G401 (cell line): ENCODE results near the gene SHROOM4. TPM values are rescaled to one million over a fixed set of nuclear protein-coding genes. Genes with fewer than 3 reads are reported as not detected.

Experiments used
- DNase-seq: peaks from one replicate; pipeline ENCODE4 v3.0.0-alpha.2; 2015; ENCODE audit warnings: low spot score
- in situ Hi-C: cut with HindIII; loops from 2 replicates; pipeline ENCODE4 v1.10.0; 2016; ENCODE audit warnings: low sequenced_read_pairs, mixed read lengths
- total RNA-seq: library from RNA; depleted of rRNA; stranded (reverse); fragments of >200 nt; shearing (Covaris generic); gene quantifications from 2 replicates; pipeline ENCODE4 v1.2.3, GENCODE V29; 2014

The SHROOM4 gene
- total RNA-seq, 1 experiment from 2014 or later = 0.10 TPM

DNA sequence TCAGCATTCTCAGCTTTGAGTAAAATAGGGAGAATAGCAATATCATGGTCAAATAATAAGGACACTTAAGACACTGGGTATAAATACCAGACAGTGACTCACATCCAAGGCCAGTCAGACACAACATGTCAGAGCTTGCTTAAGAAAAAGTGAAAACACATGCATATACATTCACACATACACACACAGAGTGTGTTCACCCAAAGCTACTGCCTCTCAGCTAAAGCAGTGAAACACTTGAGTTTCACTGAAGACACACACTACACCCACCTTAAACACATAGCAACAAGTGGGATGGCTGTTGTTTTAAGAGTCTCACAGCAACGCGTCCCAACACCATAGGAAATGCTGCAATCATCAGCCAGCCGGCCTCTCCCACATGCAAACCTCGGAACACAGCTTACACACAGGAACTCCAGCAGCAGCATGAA, 14.4 kb downstream of the SHROOM4 start:
- DNase-seq = no peak
- in situ Hi-C loops = no loop called here

- in situ Hi-C loops = no loop called here
- no peak for DNase-seq
Measured at GRCh38 chrX:50798783-50799182, 15.2 kb downstream of the SHROOM4 start.

DNA sequence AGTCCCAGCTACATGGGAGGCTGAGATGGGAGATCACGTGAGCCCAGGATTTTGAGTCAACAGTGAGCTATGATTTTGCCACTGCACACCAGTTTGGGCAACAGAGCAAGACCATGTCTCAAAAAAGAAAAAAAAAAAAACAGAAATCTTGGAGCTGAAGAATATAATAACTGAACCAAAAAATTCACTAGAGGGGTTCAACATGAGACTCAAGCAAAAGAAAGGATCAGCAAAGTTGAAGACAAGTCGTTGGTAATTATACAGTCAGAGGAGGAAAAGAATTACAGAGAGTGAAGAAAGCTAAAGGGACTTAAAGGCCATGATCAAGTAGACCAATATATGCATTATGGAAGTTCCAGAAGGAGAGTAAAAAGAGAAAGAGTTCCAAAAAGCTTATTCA, 26.9 kb downstream of the SHROOM4 start:
- in situ Hi-C loops = no loop called here
- no peak for DNase-seq

DNA sequence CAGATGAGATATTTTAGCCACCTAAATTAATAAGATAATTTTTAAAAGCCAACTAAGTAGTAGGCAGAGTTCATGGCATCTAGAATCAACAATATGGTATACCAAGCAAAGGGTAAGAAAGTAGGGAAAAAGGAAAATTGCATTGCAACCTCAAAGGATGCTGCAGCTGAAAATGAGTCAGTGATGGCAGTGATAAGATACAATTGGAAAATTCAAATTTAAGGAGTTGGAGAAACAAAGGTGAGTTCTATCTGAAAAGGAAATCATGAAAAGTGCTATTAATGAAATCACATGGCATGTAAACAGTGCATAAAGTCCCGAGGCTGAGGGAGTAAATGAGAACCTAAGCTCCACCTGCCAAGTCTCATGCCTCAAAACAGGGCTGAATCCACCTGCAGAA, 33.9 kb downstream of the SHROOM4 start:
- in situ Hi-C loops = no loop called here
- no peak for DNase-seq

- DNase-seq = no peak
- in situ Hi-C loops = no loop called here
Measured at GRCh38 chrX:50779694-50780093, 34.3 kb downstream of the SHROOM4 start.

DNA sequence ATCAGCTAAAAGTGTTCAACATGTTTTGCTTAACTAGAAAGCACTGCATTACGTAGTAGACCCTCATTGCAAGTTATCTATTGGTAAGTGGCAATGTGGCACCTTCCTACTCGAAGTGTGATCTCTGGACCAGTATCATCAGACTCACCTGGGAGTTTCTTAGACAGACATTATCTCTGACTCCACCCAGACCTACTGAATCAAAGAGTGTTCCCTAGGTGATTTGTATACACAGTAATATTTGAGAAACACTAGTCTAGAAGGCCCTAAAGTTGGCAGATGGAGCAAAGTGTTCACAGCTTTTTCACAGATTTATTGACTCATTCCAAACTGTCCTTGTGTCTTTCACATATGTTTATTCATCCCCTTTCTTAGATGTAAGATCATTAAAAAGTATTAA, 35.7 kb downstream of the SHROOM4 start:
- no peak for DNase-seq
- in situ Hi-C loops = no loop called here

- in situ Hi-C loops = no loop called here
- DNase-seq = no peak
Measured at GRCh38 chrX:50776248-50776647, 37.7 kb downstream of the SHROOM4 start.

- in situ Hi-C loops = no loop called here
Measured at GRCh38 chrX:50771382-50771781, 42.6 kb downstream of the SHROOM4 start.

DNA sequence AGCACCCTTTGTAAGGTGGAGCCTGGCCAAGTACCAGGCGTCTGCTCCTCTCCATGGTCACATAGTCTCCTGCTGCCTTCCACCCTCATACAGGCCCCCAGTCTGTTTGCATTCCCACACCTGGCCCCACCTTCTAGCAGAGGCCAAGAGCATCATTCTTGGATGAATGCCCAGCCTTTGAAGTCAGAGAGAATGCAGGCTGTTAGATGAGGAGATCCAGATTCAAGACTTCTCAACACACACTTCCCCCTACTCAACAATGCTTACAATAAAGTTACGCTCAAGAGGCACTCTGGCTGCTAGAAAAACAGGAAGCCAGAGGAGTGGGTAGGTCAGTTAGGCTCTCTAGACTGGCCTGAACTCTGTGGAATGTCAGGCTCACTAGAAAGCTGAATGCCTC, 43.3 kb downstream of the SHROOM4 start:
- in situ Hi-C loops = no loop called here

More at GRCh38 chrX:50771382-50771781, 42.6 kb downstream of the SHROOM4 start:
- DNase-seq = no peak

DNA sequence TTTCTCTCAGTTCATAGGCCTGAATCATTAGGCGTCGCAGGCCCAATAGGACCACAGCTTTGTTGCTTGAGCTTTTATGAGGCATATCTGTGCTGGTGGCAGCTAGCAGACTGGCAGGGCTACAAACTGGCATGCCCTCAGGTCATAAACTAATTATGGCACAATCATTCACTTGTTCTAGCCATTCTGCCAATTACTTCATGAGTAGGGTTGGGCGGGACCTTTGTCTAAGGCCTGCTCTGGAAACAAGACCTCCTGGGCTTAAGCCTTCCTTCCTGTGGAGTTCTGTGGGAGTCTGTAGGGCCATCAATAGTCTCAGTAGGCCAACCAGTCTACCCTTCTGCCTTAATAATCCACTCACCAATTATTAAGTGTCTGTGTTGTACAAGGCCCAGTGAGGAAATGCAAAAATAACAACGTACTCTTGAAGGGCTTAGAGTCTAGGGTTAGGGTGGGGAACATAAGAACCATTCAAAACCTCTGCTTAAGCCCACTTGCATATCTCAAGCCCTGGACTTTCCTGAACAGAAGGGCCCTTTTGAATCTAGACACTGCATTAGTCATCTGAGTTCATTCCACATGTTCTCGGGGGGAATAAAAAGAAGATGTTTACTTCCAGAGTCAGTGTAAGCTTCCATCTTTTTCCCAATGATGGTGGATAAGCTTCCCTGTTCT, 44.5 kb downstream of the SHROOM4 start:
- no peak for DNase-seq
- in situ Hi-C loops = no loop called here

More for the DNA sequence above, 43.3 kb downstream of the SHROOM4 start:
- DNase-seq = peak; percentile 0

DNA sequence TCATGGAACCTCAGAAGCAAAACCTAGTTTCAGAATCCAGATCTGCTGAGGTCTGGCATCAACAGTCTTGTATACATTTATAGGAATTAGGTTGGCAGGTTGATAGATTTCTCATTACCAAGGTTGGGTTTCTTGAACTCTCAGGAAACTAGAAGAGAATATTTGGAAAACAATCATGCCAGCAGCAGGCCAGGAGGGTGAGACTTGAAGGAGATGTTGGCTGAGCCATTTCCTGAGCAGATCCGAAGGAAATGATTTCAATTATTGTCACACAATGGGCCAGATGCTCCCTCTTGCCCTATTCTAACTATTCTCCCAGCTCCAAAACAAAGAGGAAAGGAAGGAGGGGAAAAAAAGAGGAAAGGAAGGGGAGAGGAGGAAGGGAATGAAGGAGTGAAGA, 45.2 kb downstream of the SHROOM4 start:
- no peak for DNase-seq
- in situ Hi-C loops = no loop called here

- DNase-seq = no peak
- in situ Hi-C loops = no loop called here
Measured at GRCh38 chrX:50765986-50766385, 48.0 kb downstream of the SHROOM4 start.

DNA sequence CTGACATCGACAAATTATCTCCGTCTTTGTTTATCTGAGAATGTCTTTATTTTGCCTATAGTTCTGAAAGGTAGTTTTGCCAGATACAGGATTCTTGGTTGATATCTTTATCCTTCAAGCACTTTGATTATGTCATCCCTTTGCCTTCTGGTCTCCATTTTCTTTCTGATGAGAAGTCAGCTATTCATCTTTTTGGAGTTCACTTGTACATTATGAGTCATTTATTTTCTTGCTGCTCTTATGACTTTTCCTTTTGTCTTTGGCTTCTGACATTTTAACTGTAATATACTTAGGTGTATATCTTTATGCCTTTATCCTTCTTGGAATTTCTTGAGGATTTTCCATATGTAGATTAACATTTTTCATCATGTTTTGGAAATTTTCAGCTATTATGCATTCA, 51.4 kb downstream of the SHROOM4 start:
- DNase-seq = no peak
- in situ Hi-C loops = no loop called here

GRCh38 chrX:50756276-50756675, 57.7 kb downstream of the SHROOM4 start:
- DNase-seq = no peak
- in situ Hi-C loops = no loop called here

DNA sequence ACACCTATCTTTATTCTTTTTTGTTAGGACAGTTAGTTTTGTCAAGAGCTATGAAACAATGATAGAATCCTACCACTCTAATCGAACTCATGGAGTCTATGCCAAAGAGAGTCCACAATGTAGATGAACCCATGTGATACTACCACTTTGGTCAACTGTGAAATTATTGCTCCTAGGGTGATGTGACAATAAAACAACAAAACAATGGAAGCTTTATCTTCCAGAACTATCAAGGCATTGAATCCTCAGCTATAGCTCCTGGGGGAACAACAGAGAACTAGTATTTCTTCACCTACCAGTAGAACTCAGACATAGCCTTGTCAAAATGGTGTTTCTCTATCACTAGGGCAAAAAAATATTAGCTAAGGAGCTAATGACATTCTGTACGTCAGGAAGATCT, 62.9 kb downstream of the SHROOM4 start:
- in situ Hi-C loops = no loop called here

DNA sequence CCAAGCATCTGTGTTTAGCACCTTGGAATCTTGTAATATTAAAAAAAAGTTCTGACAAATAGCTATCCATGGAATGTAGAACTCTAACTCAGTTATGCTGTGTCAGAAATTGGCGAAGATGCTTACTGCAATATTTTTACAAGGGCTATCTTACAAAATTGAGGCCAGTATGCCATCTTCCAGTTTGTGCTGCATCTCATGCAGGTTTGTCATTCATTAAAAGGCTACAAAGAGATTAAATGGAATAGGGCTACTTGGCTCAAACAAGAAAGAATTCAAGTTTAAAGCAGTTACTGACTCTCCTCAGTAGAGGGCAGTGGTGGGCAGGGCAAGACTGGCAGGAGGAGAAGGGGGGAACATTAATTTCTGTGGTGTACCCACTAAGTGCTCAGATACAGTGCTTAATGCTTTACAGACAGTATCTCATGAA, 66.5 kb downstream of the SHROOM4 start:
- DNase-seq = no peak
- in situ Hi-C loops = no loop called here

More for the DNA sequence above, 62.9 kb downstream of the SHROOM4 start:
- DNase-seq = no peak

DNA sequence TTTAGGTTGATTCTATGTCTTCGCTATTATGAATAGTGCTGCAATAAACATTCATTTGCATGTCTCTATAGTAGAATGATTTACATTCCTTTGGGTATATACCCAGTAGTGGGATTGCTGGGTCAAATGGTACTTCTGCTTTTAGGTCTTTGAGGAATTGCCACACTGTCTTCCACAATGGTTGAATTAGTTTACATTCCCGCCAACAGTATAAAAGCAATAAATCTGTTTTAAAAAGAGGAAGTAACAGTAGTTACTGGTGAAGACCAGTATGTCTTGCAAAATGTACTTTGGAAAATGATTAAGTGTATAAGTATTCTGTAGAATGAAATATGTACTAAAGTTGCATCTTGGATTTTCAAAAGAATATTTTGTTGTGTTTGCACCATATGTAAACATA, 77.3 kb downstream of the SHROOM4 start:
- in situ Hi-C loops = no loop called here
- DNase-seq = no peak

DNA sequence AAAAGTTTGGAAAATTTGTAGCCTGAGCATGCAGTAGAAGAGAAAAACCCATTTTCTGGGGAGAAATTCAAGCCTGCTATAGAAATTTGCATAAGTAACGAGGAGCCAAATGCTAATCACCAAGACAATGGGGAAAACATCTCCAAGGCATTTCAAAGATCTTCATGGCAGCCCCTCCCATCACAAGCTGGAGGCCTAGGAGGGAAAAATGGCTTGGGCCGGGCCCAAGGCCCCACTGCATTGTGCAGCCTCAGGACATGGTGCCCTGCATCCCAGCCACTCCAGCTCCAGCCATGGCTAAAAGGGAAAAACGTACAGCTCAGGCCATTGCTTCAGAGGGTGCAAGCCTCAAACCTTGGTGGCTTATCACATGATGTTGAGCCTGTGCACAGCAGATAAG, 87.7 kb downstream of the SHROOM4 start:
- no peak for DNase-seq
- in situ Hi-C loops = no loop called here

DNA sequence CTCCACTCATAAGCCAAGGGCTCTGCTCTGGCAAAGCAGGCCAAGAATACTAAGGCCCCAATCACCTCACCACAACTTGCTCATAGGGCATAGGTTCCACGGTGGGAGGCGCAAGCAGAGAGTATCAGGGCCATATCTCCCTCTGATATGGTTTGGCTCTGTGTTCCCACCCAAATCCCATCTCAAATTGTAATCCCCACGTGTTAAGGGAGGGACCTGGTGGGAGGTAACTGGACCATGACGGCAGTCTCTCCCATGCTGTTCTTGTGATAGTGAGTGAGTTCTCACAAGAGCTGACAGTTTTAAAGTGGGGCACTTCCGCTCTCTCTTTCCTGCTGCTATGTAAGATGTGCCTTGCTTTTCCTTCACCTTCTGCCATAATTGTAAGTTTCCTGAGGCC, 88.7 kb downstream of the SHROOM4 start:
- no peak for DNase-seq
- in situ Hi-C loops = no loop called here

GRCh38 chrX:50723006-50723405, 91.0 kb downstream of the SHROOM4 start:
- no peak for DNase-seq
- in situ Hi-C loops = no loop called here

DNA sequence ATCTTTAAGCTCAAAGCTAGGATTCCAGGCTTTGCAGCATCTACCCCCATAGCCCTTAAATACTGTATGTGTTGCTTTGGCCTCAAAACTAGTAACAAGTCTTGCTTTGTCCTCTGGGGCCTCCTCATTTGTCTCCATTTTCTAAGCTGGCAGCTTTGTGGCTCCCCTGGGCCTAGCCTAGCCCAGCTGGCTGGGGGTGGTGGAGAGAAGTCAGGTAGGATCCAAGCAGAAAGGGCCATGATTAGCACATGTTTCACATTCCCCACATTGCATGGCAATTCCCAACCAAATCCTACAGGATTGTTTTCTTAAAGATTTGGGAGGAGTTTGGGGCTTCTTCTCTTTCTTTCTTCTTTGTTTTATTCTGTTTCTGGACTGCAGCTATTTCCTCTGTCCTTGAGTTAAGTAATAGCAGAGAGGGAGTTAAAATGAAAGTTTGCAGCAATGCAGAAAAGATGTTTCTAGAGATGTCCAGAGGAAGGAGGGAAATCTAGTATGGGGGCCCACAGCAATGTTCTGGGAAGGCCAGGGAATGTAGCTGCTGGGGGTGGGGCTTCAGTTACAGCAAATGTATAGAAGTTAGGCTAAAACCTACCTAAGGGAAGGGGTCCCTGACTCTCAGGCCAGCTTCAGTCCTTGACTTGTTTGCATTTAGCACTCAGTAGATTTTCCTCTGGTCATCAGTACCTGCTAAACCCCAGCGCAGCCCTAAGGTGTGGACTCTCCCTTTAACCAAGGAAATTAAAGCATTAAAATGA, 92.1 kb downstream of the SHROOM4 start:
- DNase-seq = no peak
- in situ Hi-C loops = no loop called here
